ENCODE measurements around the gene C19orf12.

Gene C19orf12

DNA sequence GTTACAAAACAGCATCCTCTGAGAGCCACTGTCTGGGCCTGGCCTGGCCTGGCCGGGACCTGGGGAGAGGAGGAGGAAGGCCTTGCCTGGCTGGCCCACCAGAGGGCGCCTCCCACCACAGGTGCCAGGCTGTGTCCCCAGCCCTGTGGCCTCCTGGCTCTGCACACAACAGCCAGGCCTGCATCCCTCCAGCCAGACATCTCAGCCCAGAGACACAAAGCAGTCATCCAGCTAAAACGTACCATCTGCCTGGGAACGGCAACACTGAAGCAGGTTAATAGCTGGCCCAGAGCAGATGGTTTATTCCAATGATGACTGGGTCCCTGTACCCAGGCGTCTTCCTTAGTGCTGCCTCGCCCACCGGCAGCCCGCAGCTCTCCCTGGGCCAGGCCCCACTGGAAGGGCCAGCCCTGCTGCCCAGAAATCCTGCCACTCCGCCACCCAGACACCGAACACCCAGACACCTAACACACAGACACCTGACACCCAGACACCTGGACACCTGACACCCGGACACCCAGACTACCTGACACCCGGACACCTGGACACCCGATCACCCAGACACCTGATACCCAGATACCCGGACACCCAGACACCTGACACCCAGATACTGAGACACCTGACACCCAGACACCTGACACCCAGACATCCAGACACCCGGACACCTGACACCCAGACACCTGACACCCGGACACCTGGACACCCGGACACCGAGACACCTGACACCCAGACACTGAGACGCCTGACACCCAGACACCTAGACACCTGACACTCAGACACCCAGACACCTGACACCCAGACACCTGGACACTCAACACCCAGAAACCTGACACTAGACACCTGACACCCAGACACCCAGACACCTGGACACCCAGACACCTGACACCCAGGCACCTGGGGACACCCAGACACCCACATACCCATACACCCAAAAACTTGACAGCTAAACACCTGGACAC, 20.1 kb downstream of the C19orf12 start:
- Mint-ChIP-seq H3K4me3 (no peak overlapping the region), H3K4me1 (ENCODE audit: low read depth) (peaks cover 15% of the 10 kb centered on the region), H3K27ac (peak overlapping the region; percentile 61), H3K9me3 (ENCODE audit: low read depth) (no peaks in the 10 kb centered on the region), H3K27me3 (no peaks in the 10 kb centered on the region), H3K36me3 (no peaks in the 10 kb centered on the region)

DNA sequence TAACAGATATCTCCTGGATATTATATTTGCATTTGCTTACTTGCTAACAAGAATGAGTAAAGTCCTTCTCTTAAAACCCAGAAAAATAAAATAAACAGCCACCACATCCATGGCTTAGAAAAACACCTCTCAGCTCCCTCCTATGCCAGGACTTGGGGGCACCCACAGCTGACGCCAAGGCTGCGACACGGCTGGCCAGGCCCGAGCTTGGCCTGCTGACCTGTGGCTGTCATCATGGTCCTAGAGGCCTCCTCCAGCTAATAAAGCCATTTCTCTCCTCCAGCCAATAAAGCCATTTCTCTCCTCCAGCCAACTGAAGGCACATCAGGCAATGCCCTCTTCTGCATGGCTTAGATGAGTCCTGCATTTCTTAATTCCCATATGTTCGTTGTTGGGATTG, 20.9 kb downstream of the C19orf12 start:
- Mint-ChIP-seq H3K27ac (peak overlapping the region; percentile 61), H3K4me1 (ENCODE audit: low read depth) (peaks cover 19% of the 10 kb centered on the region)

DNA sequence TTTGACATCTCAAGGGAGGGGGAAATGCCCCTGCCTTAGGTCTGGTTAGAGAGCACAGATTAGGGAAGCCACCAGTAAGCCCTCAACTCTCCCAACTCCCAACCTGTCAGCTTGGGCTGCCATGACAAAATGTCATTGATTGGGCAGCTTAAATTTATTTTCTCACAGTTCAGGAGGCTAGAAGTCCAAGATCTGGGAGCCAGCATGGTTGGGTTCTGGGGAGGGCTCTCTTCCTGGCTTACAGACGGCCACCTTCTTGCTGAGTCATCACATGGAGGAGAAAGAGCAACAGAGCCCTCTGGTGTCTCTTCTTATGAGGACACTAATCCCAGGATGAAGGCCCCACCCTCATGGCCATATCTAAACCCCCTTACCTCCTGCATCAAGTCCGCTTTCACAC, 24.2 kb downstream of the C19orf12 start:
- H3K36me3 Mint-ChIP-seq = peaks cover 3% of the 10 kb centered on the region
- no peak overlapping the region for H3K4me3 Mint-ChIP-seq
- H3K27ac Mint-ChIP-seq = peak overlapping the region; percentile 75
- H3K27me3 Mint-ChIP-seq = no peaks in the 10 kb centered on the region
- peaks cover 41% of the 10 kb centered on the region for H3K4me1 Mint-ChIP-seq (ENCODE audit: low read depth)
- no peaks in the 10 kb centered on the region for H3K9me3 Mint-ChIP-seq (ENCODE audit: low read depth)

More for the DNA sequence above, 20.9 kb downstream of the C19orf12 start:
- no peaks in the 10 kb centered on the region for H3K9me3 Mint-ChIP-seq (ENCODE audit: low read depth)
- H3K4me3 Mint-ChIP-seq = no peak overlapping the region
- no peaks in the 10 kb centered on the region for H3K36me3 Mint-ChIP-seq
- H3K27me3 Mint-ChIP-seq = no peaks in the 10 kb centered on the region

DNA sequence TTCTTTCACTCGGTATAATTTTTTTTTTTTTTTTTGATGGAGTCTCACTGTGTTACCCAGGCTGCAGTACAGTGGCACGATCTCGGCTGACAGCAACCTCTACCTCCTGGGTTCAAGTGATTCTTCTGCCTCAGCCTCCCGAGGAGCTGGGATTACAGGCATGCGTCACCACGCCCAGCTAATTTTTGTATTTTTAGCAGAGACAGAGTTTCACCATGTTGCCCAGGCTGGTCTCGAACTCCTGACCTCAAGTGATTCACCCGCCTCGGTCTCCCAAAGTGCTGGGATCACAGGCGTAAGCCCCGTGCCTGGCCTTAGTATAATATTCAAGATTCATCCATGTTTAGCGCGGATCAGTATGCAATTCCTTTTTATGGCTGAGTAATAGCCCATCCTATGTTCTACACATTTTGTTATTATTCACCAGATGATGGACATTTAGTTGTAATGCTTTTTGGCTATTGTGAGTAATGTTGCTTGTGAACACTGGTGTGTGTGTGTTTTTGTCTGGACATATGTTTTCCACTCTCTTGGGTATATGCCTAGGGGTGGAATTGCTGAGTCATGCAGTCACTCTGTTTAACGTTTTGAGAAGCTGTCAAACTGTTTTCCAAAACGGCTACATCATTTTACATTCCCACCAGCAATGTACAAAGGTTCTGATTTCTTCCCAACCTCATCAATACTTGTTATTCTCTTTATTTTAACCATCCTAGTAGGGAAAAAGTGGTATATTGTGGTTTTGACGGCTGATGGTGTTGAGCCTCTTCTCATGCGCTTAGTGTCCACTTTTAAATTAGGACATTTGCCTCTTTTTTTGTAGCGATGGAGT, 26.9 kb downstream of the C19orf12 start:
- Mint-ChIP-seq H3K4me3 (peak overlapping the region; percentile 20), H3K27me3 (no peaks in the 10 kb centered on the region), H3K9me3 (ENCODE audit: low read depth) (no peaks in the 10 kb centered on the region), H3K27ac (peak overlapping the region; percentile 16), H3K36me3 (peaks cover 3% of the 10 kb centered on the region), H3K4me1 (ENCODE audit: low read depth) (peaks cover 42% of the 10 kb centered on the region)

DNA sequence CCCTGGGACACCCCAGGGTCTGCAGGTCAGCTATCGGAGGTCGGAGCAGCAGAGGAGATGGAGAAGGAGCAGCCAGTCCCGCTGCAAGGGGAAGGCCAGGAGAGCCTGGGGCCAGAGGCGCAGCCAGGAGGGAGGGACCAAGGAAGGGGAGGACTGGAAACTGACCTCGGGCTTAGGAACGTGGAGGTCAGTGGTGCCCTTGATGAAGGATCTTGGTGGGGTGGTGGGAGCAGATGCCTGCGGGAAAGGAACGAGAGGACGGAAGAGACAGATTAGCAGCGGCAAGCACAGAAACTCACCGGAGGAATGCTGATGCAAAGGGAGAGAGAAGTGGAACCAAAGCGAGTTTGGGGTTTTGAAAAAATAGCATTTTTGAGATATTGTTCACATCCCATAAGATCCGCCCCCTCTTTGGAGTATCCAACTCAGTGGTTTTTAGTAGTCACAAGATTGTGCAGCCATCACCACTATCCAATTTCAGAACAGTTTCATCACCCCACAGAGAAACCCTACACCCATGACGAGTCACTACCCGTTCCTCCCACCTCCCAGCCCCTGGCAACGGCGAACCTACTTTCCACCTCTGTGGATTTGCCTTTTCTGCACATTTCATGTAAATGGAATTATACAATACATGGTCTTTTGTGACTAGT, 27.7 kb downstream of the C19orf12 start:
- H3K4me3 Mint-ChIP-seq = no peak overlapping the region
- H3K4me1 Mint-ChIP-seq (ENCODE audit: low read depth) = peaks cover 49% of the 10 kb centered on the region
- H3K27ac Mint-ChIP-seq = peak overlapping the region; percentile 75
- peaks cover 3% of the 10 kb centered on the region for H3K36me3 Mint-ChIP-seq
- no peaks in the 10 kb centered on the region for H3K27me3 Mint-ChIP-seq
- H3K9me3 Mint-ChIP-seq (ENCODE audit: low read depth) = no peaks in the 10 kb centered on the region

DNA sequence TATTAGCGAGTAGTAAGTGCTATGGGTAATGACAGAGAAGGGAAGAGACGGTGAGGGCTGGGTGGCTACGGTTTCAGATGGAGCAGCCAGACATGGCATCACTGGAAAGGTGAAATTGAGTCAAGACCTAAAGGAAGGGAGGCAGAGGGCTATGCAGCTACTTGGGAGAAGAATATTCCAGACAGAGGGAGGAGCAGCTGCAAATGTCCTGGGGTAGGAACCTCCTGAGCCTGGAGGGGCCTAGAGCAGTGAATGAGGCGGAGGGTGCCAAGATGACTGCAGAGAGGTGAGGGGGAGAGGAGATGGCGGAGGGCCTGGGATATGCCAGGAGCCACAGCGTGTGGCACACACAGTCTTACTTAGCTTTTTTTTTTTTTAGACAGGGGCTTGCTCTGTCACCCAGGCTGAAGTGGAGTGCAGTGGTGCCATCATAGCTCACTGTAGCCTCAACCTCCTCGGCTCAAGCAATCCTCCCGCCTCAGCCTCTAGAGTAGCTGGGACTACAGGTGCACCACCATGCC, 28.7 kb downstream of the C19orf12 start:
- H3K36me3 Mint-ChIP-seq = peaks cover 3% of the 10 kb centered on the region
- H3K4me3 Mint-ChIP-seq = no peak overlapping the region
- no peaks in the 10 kb centered on the region for H3K9me3 Mint-ChIP-seq (ENCODE audit: low read depth)
- H3K27me3 Mint-ChIP-seq = no peaks in the 10 kb centered on the region
- H3K27ac Mint-ChIP-seq = no peak overlapping the region
- H3K4me1 Mint-ChIP-seq (ENCODE audit: low read depth) = peaks cover 53% of the 10 kb centered on the region

DNA sequence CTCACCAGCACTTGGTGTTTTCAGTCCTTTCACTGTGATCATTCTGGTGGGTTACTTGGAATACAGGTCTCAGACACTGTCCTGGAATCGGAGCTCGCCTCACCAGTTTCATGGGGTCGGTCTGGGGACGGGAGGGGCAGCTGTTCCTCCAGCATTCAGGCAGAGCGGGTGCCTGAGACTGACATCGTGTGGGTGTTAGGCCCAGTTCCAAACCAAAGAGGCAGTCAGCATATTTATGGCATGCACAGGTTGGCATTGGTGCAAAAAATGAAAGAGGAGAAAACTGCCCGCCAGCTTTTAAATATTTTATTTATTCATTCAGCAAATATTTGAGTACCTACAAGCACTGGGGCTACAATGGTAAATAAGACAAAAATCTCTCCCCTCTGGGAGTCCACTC, 29.7 kb downstream of the C19orf12 start:
- Mint-ChIP-seq H3K4me1 (ENCODE audit: low read depth) (peaks cover 57% of the 10 kb centered on the region), H3K27me3 (no peaks in the 10 kb centered on the region), H3K9me3 (ENCODE audit: low read depth) (no peaks in the 10 kb centered on the region), H3K36me3 (peaks cover 3% of the 10 kb centered on the region), H3K4me3 (no peak overlapping the region), H3K27ac (no peak overlapping the region)

DNA sequence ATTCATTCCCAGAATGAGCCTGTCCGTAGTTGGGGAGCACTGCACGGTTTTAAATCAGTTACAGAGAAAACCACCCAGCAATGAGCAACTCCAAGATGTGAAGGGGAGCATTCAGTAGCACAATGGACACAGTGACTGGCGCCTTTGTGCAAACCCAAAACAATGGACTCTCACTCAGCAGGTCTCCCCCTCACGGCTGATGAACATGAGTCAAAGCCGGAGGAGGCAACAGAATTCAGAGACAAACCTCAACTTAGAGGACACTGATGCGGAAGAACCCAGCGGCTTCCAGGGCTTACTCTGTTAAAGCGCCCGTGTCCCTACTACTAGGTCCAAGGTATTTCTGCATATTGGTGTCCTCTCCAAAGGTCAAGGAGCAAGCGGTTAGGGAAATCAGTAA, 32.1 kb downstream of the C19orf12 start:
- H3K27ac Mint-ChIP-seq = no peak overlapping the region
- no peaks in the 10 kb centered on the region for H3K27me3 Mint-ChIP-seq
- H3K4me3 Mint-ChIP-seq = no peak overlapping the region
- peaks cover 3% of the 10 kb centered on the region for H3K36me3 Mint-ChIP-seq
- peaks cover 57% of the 10 kb centered on the region for H3K4me1 Mint-ChIP-seq (ENCODE audit: low read depth)
- H3K9me3 Mint-ChIP-seq (ENCODE audit: low read depth) = no peaks in the 10 kb centered on the region

DNA sequence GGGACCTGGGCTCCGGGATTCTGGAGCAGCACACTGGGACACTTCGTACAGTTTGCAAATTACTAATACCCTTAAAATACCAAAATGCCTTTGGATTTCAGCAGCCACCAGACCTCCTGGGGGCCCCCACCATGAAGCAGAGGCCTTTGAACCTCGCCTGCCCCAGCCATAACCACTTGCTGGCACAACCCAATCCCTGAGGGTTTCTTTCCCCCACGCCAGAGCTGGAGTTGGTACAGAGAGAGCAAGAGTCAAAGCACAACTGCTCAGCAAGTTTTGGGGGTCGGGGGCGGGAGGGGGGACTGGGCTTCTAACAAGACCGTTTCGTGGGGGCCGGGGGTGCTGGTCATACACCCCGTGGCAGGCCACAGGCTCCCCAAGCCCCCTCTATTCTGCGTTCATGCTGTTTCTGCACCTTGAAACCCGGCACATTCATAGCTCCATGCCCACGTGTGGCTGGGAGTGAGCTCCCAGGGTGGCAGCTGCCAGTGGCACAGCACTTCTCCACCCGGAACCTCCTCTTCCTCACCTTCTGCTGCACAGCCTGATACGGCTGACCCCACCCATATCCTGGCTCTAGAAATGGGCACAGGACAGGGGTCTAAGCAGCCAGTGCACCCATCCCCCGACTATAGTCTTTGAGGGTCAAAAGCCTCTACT, 32.7 kb downstream of the C19orf12 start:
- no peak overlapping the region for H3K27ac Mint-ChIP-seq

DNA sequence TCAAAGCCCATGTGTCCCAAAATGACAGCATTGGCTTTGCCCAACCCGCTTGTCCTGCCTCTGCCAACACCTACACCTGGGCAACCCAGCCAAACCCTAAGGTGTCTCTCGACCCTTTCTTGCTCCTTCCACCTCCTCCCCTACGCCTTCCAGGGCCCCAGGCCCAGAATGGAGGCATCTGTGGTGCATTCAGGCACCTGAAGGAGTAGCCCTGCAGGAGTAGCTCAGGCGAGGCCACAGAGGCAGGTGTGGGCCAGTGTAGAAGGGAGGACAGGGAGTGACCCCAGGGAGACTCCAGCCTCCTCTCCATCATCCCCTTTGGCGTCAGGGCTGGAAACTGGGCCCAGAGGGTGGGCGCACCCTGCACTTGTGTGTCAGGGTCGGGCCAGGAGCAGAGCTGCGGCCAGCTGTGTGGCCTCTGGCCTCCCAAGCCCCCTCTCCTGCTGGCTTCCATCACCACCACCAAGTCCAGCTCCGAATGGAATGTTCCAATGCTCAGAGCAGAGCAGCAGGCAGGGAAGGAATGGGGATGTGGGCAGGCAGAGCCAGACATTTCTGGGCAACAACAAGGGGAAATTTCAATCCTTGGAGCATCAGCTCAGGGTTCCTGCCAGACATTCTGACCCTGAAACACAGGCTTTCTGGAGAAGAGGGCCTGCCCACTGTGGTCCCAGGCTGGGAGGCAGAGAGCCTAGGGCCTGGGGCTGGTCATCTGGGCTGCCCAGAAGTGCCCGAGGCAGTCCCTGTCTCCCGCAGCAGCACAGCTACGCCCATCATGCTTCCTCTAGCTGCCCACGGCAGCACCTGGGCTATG, 33.4 kb downstream of the C19orf12 start:
- Mint-ChIP-seq H3K27me3 (no peaks in the 10 kb centered on the region), H3K27ac (peak overlapping the region; percentile 87), H3K4me1 (ENCODE audit: low read depth) (peaks cover 57% of the 10 kb centered on the region), H3K36me3 (peaks cover 3% of the 10 kb centered on the region), H3K9me3 (ENCODE audit: low read depth) (no peaks in the 10 kb centered on the region), H3K4me3 (peak overlapping the region; percentile 66)

More for the DNA sequence above, 32.7 kb downstream of the C19orf12 start:
- Mint-ChIP-seq H3K4me3 (no peak overlapping the region), H3K9me3 (ENCODE audit: low read depth) (no peaks in the 10 kb centered on the region), H3K27me3 (no peaks in the 10 kb centered on the region), H3K4me1 (ENCODE audit: low read depth) (peaks cover 55% of the 10 kb centered on the region), H3K36me3 (peaks cover 3% of the 10 kb centered on the region)

DNA sequence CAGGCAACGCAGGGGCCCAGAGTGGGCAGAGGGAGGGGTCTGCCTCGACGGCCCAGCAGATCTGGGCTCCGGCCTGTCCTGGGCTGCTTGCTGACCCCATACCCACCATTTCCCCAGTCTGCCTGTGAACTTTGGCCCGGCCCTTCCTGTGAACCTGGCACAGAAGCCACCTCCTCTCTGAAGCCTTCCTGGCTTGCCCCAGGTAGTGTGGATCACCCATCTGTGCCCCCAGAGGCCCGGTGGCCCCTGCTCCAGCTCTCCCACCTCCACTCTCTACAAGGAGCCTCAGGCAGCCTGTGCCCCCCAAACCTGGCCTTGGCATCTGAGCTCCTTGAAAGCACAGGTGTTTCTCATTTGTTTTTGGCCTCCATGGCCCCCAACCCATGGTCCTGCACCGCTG, 34.1 kb downstream of the C19orf12 start:
- peak overlapping the region; percentile 87 for H3K27ac Mint-ChIP-seq
- H3K9me3 Mint-ChIP-seq (ENCODE audit: low read depth) = no peaks in the 10 kb centered on the region
- no peaks in the 10 kb centered on the region for H3K27me3 Mint-ChIP-seq
- H3K4me3 Mint-ChIP-seq = peak overlapping the region; percentile 66
- H3K4me1 Mint-ChIP-seq (ENCODE audit: low read depth) = peaks cover 61% of the 10 kb centered on the region
- no peaks in the 10 kb centered on the region for H3K36me3 Mint-ChIP-seq

DNA sequence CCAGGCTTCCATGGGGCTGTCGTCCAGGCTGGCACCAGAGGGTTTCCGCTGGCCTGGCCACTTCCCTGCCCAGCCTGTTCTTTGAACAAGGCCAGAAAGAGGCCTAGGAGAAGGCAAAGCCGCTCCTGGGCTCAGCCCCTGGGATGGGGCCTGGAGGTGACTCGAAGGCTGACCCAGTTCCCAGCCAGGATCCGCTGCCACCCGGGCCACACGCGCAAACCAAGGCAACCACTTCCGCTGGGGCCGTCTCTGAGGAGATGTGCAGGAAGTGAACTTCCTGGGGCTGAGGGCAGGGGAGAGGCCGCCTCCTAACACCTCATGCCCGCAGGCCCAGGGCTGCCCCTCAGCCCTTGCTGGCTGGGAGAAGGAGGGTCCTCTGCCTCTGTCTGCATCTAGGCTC, 34.6 kb downstream of the C19orf12 start:
- no peaks in the 10 kb centered on the region for H3K36me3 Mint-ChIP-seq
- H3K27me3 Mint-ChIP-seq = no peaks in the 10 kb centered on the region
- H3K27ac Mint-ChIP-seq = peak overlapping the region; percentile 87
- H3K4me3 Mint-ChIP-seq = peak overlapping the region; percentile 64
- peaks cover 66% of the 10 kb centered on the region for H3K4me1 Mint-ChIP-seq (ENCODE audit: low read depth)
- H3K9me3 Mint-ChIP-seq (ENCODE audit: low read depth) = no peaks in the 10 kb centered on the region

DNA sequence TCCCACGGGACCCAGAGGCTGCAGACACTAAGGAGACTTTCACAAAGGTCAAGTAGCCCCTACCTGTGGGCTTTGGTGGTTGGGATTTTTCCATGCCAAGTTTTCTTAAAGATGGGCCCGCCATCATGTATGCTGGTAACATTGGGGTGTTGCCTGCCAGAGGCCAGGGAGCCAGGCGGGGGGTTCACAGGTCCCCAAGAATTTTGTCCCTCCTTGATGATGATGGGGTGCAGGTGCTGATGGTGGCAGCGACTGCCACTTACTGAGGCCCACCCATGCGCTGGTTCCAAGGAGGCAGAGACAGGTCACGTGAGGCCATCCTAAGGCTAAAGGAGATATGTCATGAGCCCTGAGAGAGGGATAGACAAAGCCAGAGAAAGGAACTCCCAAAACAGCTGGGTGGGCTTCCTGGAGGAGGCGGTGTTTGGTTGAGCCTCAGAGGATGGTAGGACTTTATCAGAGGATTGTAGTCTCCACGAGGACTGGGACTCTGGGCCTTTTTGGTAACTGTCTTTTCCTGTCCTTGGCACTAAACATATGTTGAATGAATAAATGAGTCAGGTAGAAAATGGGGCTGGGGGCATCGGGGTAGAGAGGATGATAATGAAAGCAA, 35.4 kb downstream of the C19orf12 start:
- Mint-ChIP-seq H3K9me3 (ENCODE audit: low read depth) (no peaks in the 10 kb centered on the region), H3K27me3 (no peaks in the 10 kb centered on the region), H3K4me1 (ENCODE audit: low read depth) (peaks cover 63% of the 10 kb centered on the region), H3K4me3 (peak overlapping the region; percentile 57), H3K27ac (peak overlapping the region; percentile 90), H3K36me3 (no peaks in the 10 kb centered on the region)
